Glutamatergic neuron (in vitro differentiated cells): ENCODE measurements around the gene ADAMTS17. TPM values are rescaled to one million over a fixed set of nuclear protein-coding genes. Genes with fewer than 3 reads are reported as not detected.

Source experiments
- DNase-seq: peaks from one replicate; pipeline ENCODE4 v3.0.0; 2022
- H3K27ac Mint-ChIP-seq: one replicate; pipeline ENCODE4 v1.8.0; 2020; ENCODE audit warnings: mild to moderate bottlenecking, mixed read lengths, inconsistent platforms; ENCODE audit not compliant: unreplicated experiment
- H3K27me3 Mint-ChIP-seq: one replicate; pipeline ENCODE4 v1.8.0; 2020; ENCODE audit warnings: mild to moderate bottlenecking, moderate library complexity, mixed read lengths, inconsistent platforms; ENCODE audit not compliant: unreplicated experiment
- H3K36me3 Mint-ChIP-seq: one replicate; pipeline ENCODE4 v1.8.0; 2020; ENCODE audit warnings: mild to moderate bottlenecking, mixed read lengths, inconsistent platforms; ENCODE audit not compliant: unreplicated experiment
- H3K4me1 Mint-ChIP-seq: one replicate; pipeline ENCODE4 v1.8.0; 2020; ENCODE audit warnings: mild to moderate bottlenecking, low read depth, mixed read lengths, inconsistent platforms; ENCODE audit not compliant: unreplicated experiment
- H3K4me3 Mint-ChIP-seq: one replicate; pipeline ENCODE4 v1.8.0; 2020; ENCODE audit warnings: mild to moderate bottlenecking, mixed read lengths, inconsistent platforms; ENCODE audit not compliant: unreplicated experiment
- H3K9me3 Mint-ChIP-seq: one replicate; pipeline ENCODE4 v1.8.0; 2020; ENCODE audit warnings: mild to moderate bottlenecking, moderate library complexity, mixed read lengths, inconsistent platforms; ENCODE audit not compliant: unreplicated experiment
- total RNA-seq: library from RNA; stranded (reverse); fragmentation: NEBNext Ultra II Directional; extraction: Animal tissue kit (Norgen Biotek cat#: 25700); gene quantifications from one replicate; pipeline ENCODE4 v1.2.1, GENCODE V29; 2021; ENCODE audit not compliant: unreplicated experiment
- TF ChIP-seq, protein P1 (sequence below): fragments of 200-600 bp; sonication (generic); IDR thresholded peaks from one replicate; pipeline ENCODE4 v1.5.0; 2021; ENCODE audit not compliant: partially characterized antibody, unreplicated experiment

The ADAMTS17 gene
- total RNA-seq, 1 donor from 2014 or later: 6.8 TPM

- no peak overlapping the region for H3K4me3 Mint-ChIP-seq
- H3K27ac Mint-ChIP-seq: no peak overlapping the region
- peaks cover 7% of the 10 kb centered on the region for H3K4me1 Mint-ChIP-seq
- TF ChIP-seq, protein P1, sequence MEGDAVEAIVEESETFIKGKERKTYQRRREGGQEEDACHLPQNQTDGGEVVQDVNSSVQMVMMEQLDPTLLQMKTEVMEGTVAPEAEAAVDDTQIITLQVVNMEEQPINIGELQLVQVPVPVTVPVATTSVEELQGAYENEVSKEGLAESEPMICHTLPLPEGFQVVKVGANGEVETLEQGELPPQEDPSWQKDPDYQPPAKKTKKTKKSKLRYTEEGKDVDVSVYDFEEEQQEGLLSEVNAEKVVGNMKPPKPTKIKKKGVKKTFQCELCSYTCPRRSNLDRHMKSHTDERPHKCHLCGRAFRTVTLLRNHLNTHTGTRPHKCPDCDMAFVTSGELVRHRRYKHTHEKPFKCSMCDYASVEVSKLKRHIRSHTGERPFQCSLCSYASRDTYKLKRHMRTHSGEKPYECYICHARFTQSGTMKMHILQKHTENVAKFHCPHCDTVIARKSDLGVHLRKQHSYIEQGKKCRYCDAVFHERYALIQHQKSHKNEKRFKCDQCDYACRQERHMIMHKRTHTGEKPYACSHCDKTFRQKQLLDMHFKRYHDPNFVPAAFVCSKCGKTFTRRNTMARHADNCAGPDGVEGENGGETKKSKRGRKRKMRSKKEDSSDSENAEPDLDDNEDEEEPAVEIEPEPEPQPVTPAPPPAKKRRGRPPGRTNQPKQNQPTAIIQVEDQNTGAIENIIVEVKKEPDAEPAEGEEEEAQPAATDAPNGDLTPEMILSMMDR: no peak
- DNase-seq: no peak
- H3K36me3 Mint-ChIP-seq: peaks cover 8% of the 10 kb centered on the region
- peaks cover 4% of the 10 kb centered on the region for H3K9me3 Mint-ChIP-seq
- H3K27me3 Mint-ChIP-seq: peaks cover 7% of the 10 kb centered on the region
These were observed 355.9 kb downstream of the ADAMTS17 start for GRCh38 chr15:99985878-99986277.

DNA sequence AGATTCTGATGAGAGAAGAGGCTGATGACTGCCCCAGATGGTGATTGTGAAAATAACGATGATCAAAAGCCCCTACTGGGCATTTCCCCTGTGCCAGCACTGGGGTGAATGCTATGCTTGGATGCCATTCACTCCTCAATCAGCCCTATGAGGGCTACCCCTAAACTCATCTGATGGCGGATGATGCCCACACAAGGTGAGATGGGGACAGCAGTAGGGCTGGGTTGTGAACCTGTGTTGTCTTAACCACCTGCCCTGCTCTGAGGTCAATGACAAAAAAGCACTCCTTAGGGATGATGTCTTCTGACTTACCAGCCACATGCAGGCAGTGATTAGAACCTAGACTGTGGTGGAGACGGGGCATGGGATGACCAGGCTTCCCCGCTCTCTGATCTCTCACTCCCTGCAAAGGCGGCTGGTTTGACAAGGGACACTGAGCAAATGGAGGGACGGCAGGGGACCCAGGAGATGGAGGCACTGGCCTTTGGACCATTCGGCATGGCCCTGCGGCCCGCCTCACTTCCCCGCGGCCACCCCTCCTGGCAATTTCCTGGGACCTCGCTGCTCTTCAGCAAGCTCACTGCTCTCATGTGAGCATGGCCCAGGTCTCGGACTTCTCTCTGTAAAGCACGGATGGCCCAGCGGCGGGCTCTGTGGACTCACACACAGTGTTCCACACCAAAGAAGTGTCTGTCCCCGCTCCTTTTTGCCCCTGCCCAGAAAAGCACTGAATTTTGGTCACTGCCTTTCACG, 357.1 kb downstream of the ADAMTS17 start:
- Mint-ChIP-seq H3K9me3 (peaks cover 4% of the 10 kb centered on the region), H3K27me3 (peaks cover 5% of the 10 kb centered on the region), H3K36me3 (peaks cover 8% of the 10 kb centered on the region), H3K4me1 (peaks cover 14% of the 10 kb centered on the region), H3K27ac (no peak overlapping the region), H3K4me3 (no peak overlapping the region)
- TF ChIP-seq, protein P1: no peak
- DNase-seq: no peak

DNA sequence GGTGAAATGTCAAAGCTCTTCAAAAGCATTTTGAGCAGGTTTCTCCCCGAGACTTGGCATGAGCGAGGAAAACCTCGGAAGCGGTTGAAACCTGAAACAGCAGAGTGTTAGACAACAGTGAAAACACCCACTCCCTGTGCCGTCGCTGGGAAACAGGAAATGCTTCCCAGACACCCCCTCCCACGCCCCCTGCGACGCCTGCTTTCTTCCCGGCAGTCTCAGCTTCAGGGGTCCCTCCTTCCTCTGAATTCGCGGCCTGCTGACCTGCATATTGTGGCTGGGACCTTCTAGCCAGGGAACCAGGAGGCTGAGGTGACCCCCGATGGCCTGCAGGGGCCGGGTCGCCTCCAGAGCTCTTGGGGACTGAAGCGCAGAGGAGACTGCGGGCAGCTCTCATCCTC, 357.9 kb downstream of the ADAMTS17 start:
- no peak for DNase-seq
- Mint-ChIP-seq H3K27me3 (peaks cover 5% of the 10 kb centered on the region), H3K4me3 (no peak overlapping the region), H3K36me3 (peaks cover 8% of the 10 kb centered on the region), H3K9me3 (peaks cover 4% of the 10 kb centered on the region), H3K4me1 (peaks cover 14% of the 10 kb centered on the region), H3K27ac (no peak overlapping the region)
- TF ChIP-seq, protein P1: no peak

DNA sequence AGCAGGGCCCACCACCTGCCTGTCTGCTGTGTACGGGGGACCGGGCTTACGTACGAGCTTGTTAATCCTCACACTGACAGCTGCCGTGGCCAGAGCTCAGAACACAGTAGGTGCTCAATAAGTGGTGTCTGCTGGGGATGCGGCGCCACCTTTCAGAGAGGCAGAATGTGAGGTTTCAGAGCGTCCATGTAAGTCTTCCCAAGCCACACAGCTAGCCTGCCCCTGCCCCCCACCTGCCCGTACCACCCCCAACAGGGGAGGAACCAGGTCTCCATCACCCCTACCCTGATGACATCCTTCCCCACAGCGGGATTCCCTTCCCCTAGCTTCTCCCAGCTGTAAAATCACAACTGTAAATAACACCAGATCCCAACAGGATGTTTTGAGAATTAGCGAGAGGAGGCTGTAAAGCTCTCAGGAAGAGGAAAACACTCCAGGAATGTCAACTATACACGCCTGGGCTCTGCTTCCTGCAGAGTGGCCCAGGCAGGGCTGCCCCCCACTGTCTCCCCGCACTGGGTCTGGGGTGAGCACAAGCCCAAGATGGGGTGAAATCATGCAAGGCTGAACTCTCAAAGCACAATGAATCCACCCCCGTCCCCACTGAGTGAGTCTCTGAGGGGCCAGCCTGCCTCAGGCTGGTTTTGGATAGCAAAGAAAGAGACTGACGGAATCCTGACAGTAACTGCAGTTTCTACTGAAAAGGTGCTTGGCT, 358.4 kb downstream of the ADAMTS17 start:
- Mint-ChIP-seq H3K27me3 (peaks cover 5% of the 10 kb centered on the region), H3K27ac (no peak overlapping the region), H3K9me3 (peaks cover 4% of the 10 kb centered on the region), H3K36me3 (peaks cover 3% of the 10 kb centered on the region), H3K4me3 (no peak overlapping the region), H3K4me1 (peaks cover 14% of the 10 kb centered on the region)
- DNase-seq: no peak
- TF ChIP-seq, protein P1: no peak

DNA sequence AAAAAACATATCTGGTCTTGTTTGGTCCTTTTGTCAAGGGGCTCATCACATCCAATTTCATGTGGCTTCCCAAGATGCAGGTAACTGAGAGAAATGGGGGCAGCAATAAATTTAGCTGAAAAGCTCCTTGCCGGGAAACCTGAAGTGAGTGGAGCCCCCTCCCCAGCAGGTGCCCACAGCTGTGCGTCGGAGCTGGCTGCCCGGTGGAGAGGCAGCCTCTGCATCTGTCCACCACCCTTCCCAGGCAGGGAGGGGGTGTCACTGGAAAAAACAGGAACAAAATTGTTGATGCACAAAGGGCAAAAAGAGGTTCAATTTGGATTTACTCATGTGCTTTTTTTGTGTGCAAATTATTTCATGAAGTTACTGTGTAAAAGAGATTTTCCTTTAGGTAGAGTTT, 359.1 kb downstream of the ADAMTS17 start:
- peaks cover 3% of the 10 kb centered on the region for H3K27me3 Mint-ChIP-seq
- no peak for DNase-seq
- H3K4me3 Mint-ChIP-seq: no peak overlapping the region
- H3K27ac Mint-ChIP-seq: no peak overlapping the region
- H3K36me3 Mint-ChIP-seq: no peaks in the 10 kb centered on the region
- peaks cover 4% of the 10 kb centered on the region for H3K9me3 Mint-ChIP-seq
- TF ChIP-seq, protein P1: no peak
- H3K4me1 Mint-ChIP-seq: peaks cover 14% of the 10 kb centered on the region
